Naive thymus-derived CD8-positive, alpha-beta T cell (primary cell): Measurements from ENCODE around the gene SLC4A1. TPM values are rescaled to one million over a fixed set of nuclear protein-coding genes. Genes with fewer than 3 reads are reported as not detected.
"Not testable (repeated sequence)": the region's sequence is repeated elsewhere in the genome, so short reads cannot be mapped to it uniquely, and the experiment has no call there.

Source experiments
- ATAC-seq, 2 donors: fragments of 150-1000 bp; cut with Tn5 transposase in 1 of 2; sonication (Bioruptor Pico), chemical (Tn5 transposase) in 1 of 2; 1 replicate in 1 of 2; 2 replicates in 1 of 2; pipeline ENCODE4 v1.10.0; 2021; ENCODE audit warnings: mild to moderate bottlenecking in 2 of 2, moderate library complexity in 2 of 2
- POLR2A ChIA-PET: fragments of 350-600 bp; sonication (Branson Sonifier 250); formaldehyde crosslinking; loops from one replicate; lab custom pipeline; 2021; ENCODE audit warnings: antibody characterized with exemption; lab: Charles Lee
- DNase-seq, 10 donors: peaks; one replicate each; pipeline versions ENCODE4 v3.0.0 to v3.0.0-alpha.2; 2020 to 2022
- H3K27ac Mint-ChIP-seq, 10 donors: one replicate each; pipeline ENCODE4 v1.8.0; 2020 to 2022; ENCODE audit warnings: mild to moderate bottlenecking in 10 of 10, mixed read lengths in 10 of 10, moderate library complexity in 4 of 10, inconsistent platforms in 1 of 10
- H3K27me3 Mint-ChIP-seq, 5 donors: one replicate each; pipeline ENCODE4 v1.8.0; 2021 to 2022; ENCODE audit warnings: mixed read lengths in 5 of 5
- H3K36me3 Mint-ChIP-seq, 3 donors: one replicate each; pipeline ENCODE4 v1.8.0; 2020 to 2022; ENCODE audit warnings: mixed read lengths in 3 of 3, mild to moderate bottlenecking in 2 of 3, inconsistent platforms in 1 of 3
- H3K4me1 Mint-ChIP-seq, 4 donors: one replicate each; pipeline ENCODE4 v1.8.0; 2021 to 2022; ENCODE audit warnings: mixed read lengths in 4 of 4
- H3K4me3 Mint-ChIP-seq, 10 donors: one replicate each; pipeline ENCODE4 v1.8.0; 2020 to 2022; ENCODE audit warnings: mild to moderate bottlenecking in 10 of 10, mixed read lengths in 10 of 10, moderate library complexity in 6 of 10, inconsistent platforms in 1 of 10
- H3K9me3 Mint-ChIP-seq, 9 donors: one replicate each; pipeline ENCODE4 v1.8.0; 2020 to 2022; ENCODE audit warnings: mixed read lengths in 9 of 9, mild to moderate bottlenecking in 3 of 9, inconsistent platforms in 1 of 9, moderate library complexity in 1 of 9
- polyA plus RNA-seq, 3 donors: library from polyadenylated mRNA; unstranded; fragments of 300-500 nt; fragmentation: Illumina TruSeq; gene quantifications; one replicate each; pipeline ENCODE4 v1.2.3, GENCODE V29; 2021
- total RNA-seq, 8 experiments: library from RNA in 2 of 8; stranded (reverse) in 2 of 8; gene quantifications; one replicate each; pipeline ENCODE4 v1.2.3 and lab custom pipeline; 2021 to 2026

Gene SLC4A1
- total and polyA plus RNA-seq, 5 experiments from 2014 or later: not detected

DNA sequence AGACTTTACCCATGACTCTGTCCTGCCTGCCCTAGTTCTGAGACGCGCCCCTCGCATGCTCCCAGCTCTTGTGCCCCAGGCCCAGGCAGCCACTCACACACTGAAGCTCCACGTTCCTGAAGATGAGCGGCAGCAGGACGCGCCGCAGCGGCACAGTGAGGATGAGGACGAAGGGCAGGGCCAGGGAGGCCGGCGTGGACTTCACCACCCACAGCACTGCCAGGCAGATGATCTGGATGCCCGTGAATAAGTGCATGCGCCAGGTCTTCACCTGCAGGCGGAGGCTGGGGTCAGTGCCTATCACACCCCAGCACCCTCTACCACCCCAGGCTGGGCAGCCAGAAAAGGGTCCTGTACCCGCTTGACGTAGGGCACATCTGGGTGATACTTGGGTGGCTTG, 16.9 kb downstream of the SLC4A1 start:
- POLR2A ChIA-PET: interaction anchor here (6.5 kb wide), 1 partner anchor 31 kb away, joined by 82 read pairs; the partner anchor contains the start of gene UBTF
- ATAC-seq: no peak
- no peak for DNase-seq
- Mint-ChIP-seq H3K4me1 (peaks cover 21 to 52% (median 42%) of the 10 kb centered on the region in 4 donors), H3K27me3 (no peaks in the 10 kb centered on the region), H3K36me3 (no peaks in the 10 kb centered on the region), H3K27ac (peak overlapping the region in 5 of 10 donors; percentile 51 to 68 (median 56)), H3K4me3 (no peak overlapping the region), H3K9me3 (no peaks in the 10 kb centered on the region)

DNA sequence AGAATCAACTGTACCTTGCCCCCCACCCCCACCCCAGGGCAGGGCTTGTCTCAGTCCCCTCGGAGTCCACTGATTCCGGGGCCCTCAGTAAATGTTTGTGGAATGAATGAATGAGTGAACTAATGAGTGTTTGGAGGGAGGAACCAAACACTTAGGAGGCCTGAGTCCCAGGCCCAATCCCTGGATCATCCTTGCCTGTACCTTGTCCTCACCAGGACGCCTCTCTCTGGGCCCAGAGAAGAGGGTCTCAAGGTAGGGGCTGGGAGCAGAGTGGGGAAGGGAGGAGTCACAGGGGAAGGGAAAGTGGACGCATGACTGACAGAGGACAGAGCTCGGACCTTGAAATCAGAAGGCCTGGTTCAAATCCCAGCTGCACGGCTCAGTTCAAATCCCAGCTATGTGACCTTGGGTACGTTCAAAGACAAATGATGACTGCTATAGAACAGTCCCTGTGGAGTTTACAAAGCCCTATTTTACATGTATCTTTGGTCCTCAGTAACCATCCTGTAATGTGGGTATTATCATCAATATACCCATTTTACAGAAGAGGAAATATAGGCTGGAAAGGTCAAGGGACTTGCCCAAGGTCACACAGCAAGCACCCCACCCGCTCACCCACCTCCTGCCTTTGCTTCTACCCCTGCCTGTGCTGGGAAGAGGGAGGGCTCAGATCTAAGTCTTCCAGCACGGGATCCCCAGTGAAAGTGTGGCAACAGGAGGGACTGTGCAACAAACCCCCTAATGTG, 18.3 kb downstream of the SLC4A1 start:
- DNase-seq (no peak), ATAC-seq (no peak)
- Mint-ChIP-seq H3K9me3 (no peaks in the 10 kb centered on the region), H3K27me3 (no peaks in the 10 kb centered on the region), H3K27ac (peak overlapping the region in 9 of 10 donors; percentile 41 to 84 (median 67)), H3K36me3 (no peaks in the 10 kb centered on the region), H3K4me3 (peak overlapping the region in 1 of 10 donors; percentile 48), H3K4me1 (peaks cover 22 to 60% (median 52%) of the 10 kb centered on the region in 4 donors)
- POLR2A ChIA-PET: interaction anchor here (6.5 kb wide), 1 partner anchor 29 kb away, joined by 82 read pairs; the partner anchor contains the start of gene UBTF

DNA sequence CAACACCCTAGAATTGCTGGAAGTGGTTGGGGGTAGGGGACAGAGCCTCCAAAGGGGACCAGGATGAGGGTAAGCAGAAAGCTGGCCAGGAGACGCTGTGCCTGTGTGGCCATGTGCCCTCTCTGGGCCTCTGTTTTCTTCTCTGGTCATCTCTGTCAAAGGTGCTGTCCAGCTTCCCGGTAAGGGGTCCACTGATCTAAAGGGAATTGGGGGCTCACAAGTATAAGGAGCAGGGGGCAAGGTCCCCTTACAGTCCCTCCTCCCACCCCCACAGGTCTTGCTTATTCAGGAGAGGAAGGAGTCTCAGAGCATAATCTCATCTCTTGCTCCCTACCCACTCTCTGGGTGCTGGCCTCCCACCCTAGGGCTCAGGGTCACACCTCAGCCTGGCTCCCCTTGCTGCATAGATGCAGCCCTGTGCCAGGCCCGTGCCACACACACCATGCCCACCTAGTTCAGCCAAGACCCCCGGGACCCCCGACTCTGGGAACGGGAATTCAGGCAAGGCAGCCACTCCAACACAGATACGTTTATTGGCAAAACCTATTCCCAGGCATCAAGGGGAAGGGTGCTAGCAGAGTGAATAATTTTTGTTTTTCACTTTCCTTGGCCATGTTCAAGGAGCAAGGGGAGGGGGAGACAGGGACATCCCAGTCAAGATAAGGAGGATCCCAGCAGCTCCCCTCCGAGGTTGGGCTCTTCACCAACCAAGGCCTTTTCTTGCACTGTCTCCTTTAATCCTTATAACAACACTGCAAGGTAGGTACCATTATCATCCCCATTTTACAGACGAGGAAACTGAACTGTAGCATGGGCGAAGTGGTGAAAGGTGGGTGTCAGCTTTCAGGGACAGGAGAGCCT, 19.8 kb downstream of the SLC4A1 start:
- Mint-ChIP-seq H3K27ac (peak overlapping the region; percentile 20 to 96 (median 85)), H3K9me3 (no peaks in the 10 kb centered on the region), H3K4me1 (peaks cover 22 to 60% (median 55%) of the 10 kb centered on the region in 4 donors), H3K4me3 (peak overlapping the region in 6 of 10 donors; percentile 4 to 75 (median 40)), H3K27me3 (no peaks in the 10 kb centered on the region), H3K36me3 (no peaks in the 10 kb centered on the region)
- ATAC-seq (no peak), DNase-seq (no peak)
- POLR2A ChIA-PET: interaction anchor here (1.0 to 6.5 kb wide), 9 partner anchors 11 to 107 kb away, joined by 3 to 82 read pairs (median 3); partner anchors contain the start of gene UBTF

- POLR2A ChIA-PET: interaction anchor here (0.5 to 6.5 kb wide), 9 partner anchors 12 to 107 kb away, joined by 3 to 82 read pairs (median 3); partner anchors contain the start of gene UBTF
- ATAC-seq (no peak), DNase-seq (no peak)
- peaks cover 22 to 60% (median 57%) of the 10 kb centered on the region in 4 donors for H3K4me1 Mint-ChIP-seq
- H3K27me3 Mint-ChIP-seq: no peaks in the 10 kb centered on the region
- no peaks in the 10 kb centered on the region for H3K9me3 Mint-ChIP-seq
- H3K27ac Mint-ChIP-seq: peak overlapping the region in 9 of 10 donors; percentile 71 to 96 (median 86)
- H3K36me3 Mint-ChIP-seq: no peaks in the 10 kb centered on the region
- peak overlapping the region in 4 of 10 donors; percentile 1 to 75 (median 64) for H3K4me3 Mint-ChIP-seq
Observed at GRCh38 chr17:44247440-44247841, 20.5 kb downstream of the SLC4A1 start.

GRCh38 chr17:44241106-44241624, 26.8 kb downstream of the SLC4A1 start:
- H3K9me3 Mint-ChIP-seq: no peaks in the 10 kb centered on the region
- H3K4me3 Mint-ChIP-seq: no peak overlapping the region
- peak overlapping the region in 1 of 10 donors; percentile 51 for H3K27ac Mint-ChIP-seq
- peaks cover 3 to 17% (median 13%) of the 10 kb centered on the region in 4 donors for H3K4me1 Mint-ChIP-seq
- H3K27me3 Mint-ChIP-seq: no peaks in the 10 kb centered on the region
- no peaks in the 10 kb centered on the region for H3K36me3 Mint-ChIP-seq
- DNase-seq (no peak), ATAC-seq (no peak)
- POLR2A ChIA-PET: interaction anchor here (0.6 to 0.8 kb wide), 3 partner anchors 9 to 21 kb away, joined by 3 to 8 read pairs (median 4); no protein-coding TSS in a partner anchor

DNA sequence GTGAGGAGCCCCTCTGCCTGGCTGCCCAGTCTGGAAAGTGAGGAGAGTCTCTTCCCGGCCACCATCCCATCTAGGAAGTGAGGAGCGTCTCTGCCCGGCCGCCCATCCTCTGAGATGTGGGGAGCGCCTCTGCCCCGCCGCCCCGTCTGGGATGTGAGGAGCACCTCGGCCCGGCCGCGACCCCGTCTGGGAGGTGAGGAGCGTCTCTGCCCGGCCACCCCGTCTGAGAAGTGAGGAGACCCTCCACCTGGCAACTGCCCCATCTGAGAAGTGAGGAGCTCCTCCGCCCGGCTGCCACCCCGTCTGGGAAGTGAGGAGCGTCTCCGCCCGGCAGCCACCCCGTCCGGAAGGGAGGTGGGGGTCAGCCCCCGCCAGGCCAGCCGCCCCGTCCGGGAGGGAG, 30.0 kb downstream of the SLC4A1 start:
- not testable (repeated sequence) for H3K36me3 Mint-ChIP-seq, H3K27me3 Mint-ChIP-seq, DNase-seq, H3K4me3 Mint-ChIP-seq, H3K27ac Mint-ChIP-seq, ATAC-seq, H3K9me3 Mint-ChIP-seq
- POLR2A ChIA-PET: interaction anchor here (0.6 to 1.2 kb wide), 2 partner anchors 16 to 79 kb away, joined by 4 to 6 read pairs; no protein-coding TSS in a partner anchor
- H3K4me1 Mint-ChIP-seq: peaks cover 7 to 11% (median 8%) of the 10 kb centered on the region in 4 donors

DNA sequence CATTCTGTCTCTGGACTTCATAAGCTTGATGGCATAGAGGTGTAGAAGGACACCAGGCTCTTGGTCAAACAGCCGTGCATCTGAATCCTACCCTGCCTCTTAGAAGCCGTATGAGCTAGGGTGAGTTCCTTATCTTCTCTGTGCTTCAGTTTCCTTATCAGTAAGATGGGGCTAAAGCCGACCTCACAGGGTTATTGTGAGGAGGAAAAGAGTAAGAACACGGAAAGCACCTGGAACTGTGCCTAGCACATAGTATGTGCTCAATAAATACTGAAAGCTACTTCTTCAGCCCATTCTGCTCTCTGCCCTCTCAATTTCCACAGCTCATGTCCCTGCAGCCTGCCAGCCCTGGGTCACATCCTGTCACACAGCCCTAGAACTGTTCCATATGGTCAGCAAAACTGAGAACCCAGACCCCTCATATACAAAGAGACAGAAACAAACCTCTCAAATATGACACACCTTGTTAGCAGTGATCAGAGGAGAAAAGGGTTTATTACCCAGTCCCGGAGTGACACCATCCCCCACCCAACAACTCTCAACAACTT, 31.4 kb downstream of the SLC4A1 start:
- POLR2A ChIA-PET: no interaction called here
- no peak for ATAC-seq
- Mint-ChIP-seq H3K4me3 (no peak overlapping the region), H3K27me3 (peaks cover 0 to 4% (median 0%) of the 10 kb centered on the region in 5 donors), H3K27ac (peak overlapping the region in 1 of 10 donors; percentile 60), H3K36me3 (no peaks in the 10 kb centered on the region), H3K9me3 (no peaks in the 10 kb centered on the region), H3K4me1 (peaks cover 7 to 9% (median 8%) of the 10 kb centered on the region in 4 donors)
- DNase-seq: no peak

DNA sequence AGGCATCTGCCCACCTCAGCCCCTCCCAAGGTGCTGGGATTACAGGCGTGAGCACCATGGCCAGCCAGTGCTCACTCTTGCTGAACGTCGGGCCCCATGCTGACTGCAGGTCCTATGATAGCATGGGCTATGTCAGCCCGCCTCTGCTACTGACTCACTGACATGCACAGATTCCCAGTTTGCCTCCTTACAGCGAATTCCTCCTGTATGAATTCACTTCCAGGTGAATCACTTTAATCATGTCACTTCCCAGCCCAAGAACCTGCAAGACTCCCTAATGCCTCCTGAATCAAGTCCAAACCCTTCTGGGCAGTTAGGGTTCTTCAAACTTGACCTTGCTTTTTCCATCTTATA, 32.4 kb downstream of the SLC4A1 start:
- DNase-seq (no peak), ATAC-seq (no peak)
- no peaks in the 10 kb centered on the region for H3K9me3 Mint-ChIP-seq
- POLR2A ChIA-PET: no interaction called here
- peak overlapping the region in 2 of 10 donors; percentile 19 to 54 for H3K27ac Mint-ChIP-seq
- peaks cover 0 to 4% (median 0%) of the 10 kb centered on the region in 5 donors for H3K27me3 Mint-ChIP-seq
- peaks cover 7 to 9% (median 8%) of the 10 kb centered on the region in 4 donors for H3K4me1 Mint-ChIP-seq
- H3K36me3 Mint-ChIP-seq: no peaks in the 10 kb centered on the region
- H3K4me3 Mint-ChIP-seq: no peak overlapping the region

- no peak overlapping the region for H3K27ac Mint-ChIP-seq
- peaks cover 7 to 9% (median 8%) of the 10 kb centered on the region in 4 donors for H3K4me1 Mint-ChIP-seq
- no peak for DNase-seq
- H3K4me3 Mint-ChIP-seq: no peak overlapping the region
- no peaks in the 10 kb centered on the region for H3K36me3 Mint-ChIP-seq
- no peak for ATAC-seq
- peaks cover 0 to 4% (median 0%) of the 10 kb centered on the region in 5 donors for H3K27me3 Mint-ChIP-seq
- POLR2A ChIA-PET: interaction anchor here (0.9 kb wide), 1 partner anchor 13 kb away, joined by 3 read pairs; no protein-coding TSS in a partner anchor
- no peaks in the 10 kb centered on the region for H3K9me3 Mint-ChIP-seq
Observed at GRCh38 chr17:44233582-44233981, 34.4 kb downstream of the SLC4A1 start.

- no peak overlapping the region for H3K4me3 Mint-ChIP-seq
- H3K27ac Mint-ChIP-seq: no peak overlapping the region
- POLR2A ChIA-PET: interaction anchor here (0.6 to 1.7 kb wide), 3 partner anchors 9 to 15 kb away, joined by 4 to 6 read pairs (median 5); no protein-coding TSS in a partner anchor
- no peaks in the 10 kb centered on the region for H3K9me3 Mint-ChIP-seq
- no peak for ATAC-seq
- no peak for DNase-seq
- H3K4me1 Mint-ChIP-seq: peaks cover 7 to 9% (median 8%) of the 10 kb centered on the region in 4 donors
- H3K27me3 Mint-ChIP-seq: peaks cover 0 to 4% (median 0%) of the 10 kb centered on the region in 5 donors
- no peaks in the 10 kb centered on the region for H3K36me3 Mint-ChIP-seq
Observed at GRCh38 chr17:44232061-44232460, 35.9 kb downstream of the SLC4A1 start.

- no peak for DNase-seq
- H3K4me1 Mint-ChIP-seq: peaks cover 4 to 5% (median 4%) of the 10 kb centered on the region in 4 donors
- H3K27ac Mint-ChIP-seq: peak overlapping the region in 1 of 10 donors; percentile 79
- H3K9me3 Mint-ChIP-seq: no peaks in the 10 kb centered on the region
- no peak overlapping the region for H3K4me3 Mint-ChIP-seq
- H3K36me3 Mint-ChIP-seq: no peaks in the 10 kb centered on the region
- peaks cover 0 to 1% (median 0%) of the 10 kb centered on the region in 5 donors for H3K27me3 Mint-ChIP-seq
- no peak for ATAC-seq
- POLR2A ChIA-PET: interaction anchor here (1.1 to 1.7 kb wide), 3 partner anchors 9 to 14 kb away, joined by 5 to 6 read pairs (median 6); no protein-coding TSS in a partner anchor
Observed at GRCh38 chr17:44230140-44230539, 37.8 kb downstream of the SLC4A1 start.
